Stimulated activated CD4-positive, alpha-beta T cell treated with anti-CD3 and anti-CD28 coated beads, Interleukin-4, amount 100 ng/mL, for 4 hours (primary cell): ENCODE measurements around the gene PSMB3.

Experiments
- DNase-seq, 2 experiments: peaks; one replicate each; pipeline ENCODE4 v3.0.0-alpha.2; 2020

PSMB3 gene

GRCh38 chr17:38733982-38734973 is 18.3 kb upstream of the PSMB3 start:
- peak in 1 of 2 experiments; percentile 39 for DNase-seq

- peak; percentile 67 to 80 for DNase-seq
These were observed 17.2 kb upstream of the PSMB3 start for GRCh38 chr17:38735161-38735997.

- no peak for DNase-seq
These were observed 14.4 kb upstream of the PSMB3 start for GRCh38 chr17:38738007-38738662.

GRCh38 chr17:38738686-38739085 is 13.9 kb upstream of the PSMB3 start:
- DNase-seq: no peak

- no peak for DNase-seq
These were observed 13.2 kb upstream of the PSMB3 start for GRCh38 chr17:38739305-38739704.

- DNase-seq: no peak
These were observed 12.5 kb upstream of the PSMB3 start for GRCh38 chr17:38740044-38740443.

- DNase-seq: no peak
These were observed 11.7 kb upstream of the PSMB3 start for GRCh38 chr17:38740806-38741205.

GRCh38 chr17:38741461-38741860 is 11.1 kb upstream of the PSMB3 start:
- no peak for DNase-seq

GRCh38 chr17:38741921-38742410 is 10.6 kb upstream of the PSMB3 start:
- no peak for DNase-seq

- DNase-seq: no peak
These were observed 9.9 kb upstream of the PSMB3 start for GRCh38 chr17:38742411-38743308.

- DNase-seq: no peak
These were observed 8.9 kb upstream of the PSMB3 start for GRCh38 chr17:38743556-38744171.

GRCh38 chr17:38745545-38745944 is 7.0 kb upstream of the PSMB3 start:
- no peak for DNase-seq

GRCh38 chr17:38746004-38746848 is 6.3 kb upstream of the PSMB3 start:
- no peak for DNase-seq

- DNase-seq: no peak
These were observed 5.6 kb upstream of the PSMB3 start for GRCh38 chr17:38746849-38747462.

GRCh38 chr17:38747463-38748148 is 4.9 kb upstream of the PSMB3 start:
- no peak for DNase-seq

- no peak for DNase-seq
These were observed 4.2 kb upstream of the PSMB3 start, which contains the start of gene PCGF2 for GRCh38 chr17:38748149-38748891. TSS of gene PCGF2 (minus strand) at chr17:38748336. CDS start at chr17:38740402, 7,934 bp downstream.

GRCh38 chr17:38748892-38749222 is 3.7 kb upstream of the PSMB3 start:
- no peak for DNase-seq

- DNase-seq: no peak
These were observed 3.1 kb upstream of the PSMB3 start for GRCh38 chr17:38749223-38750043.
